ENCODE data around the gene UST.

UST gene, protein sequence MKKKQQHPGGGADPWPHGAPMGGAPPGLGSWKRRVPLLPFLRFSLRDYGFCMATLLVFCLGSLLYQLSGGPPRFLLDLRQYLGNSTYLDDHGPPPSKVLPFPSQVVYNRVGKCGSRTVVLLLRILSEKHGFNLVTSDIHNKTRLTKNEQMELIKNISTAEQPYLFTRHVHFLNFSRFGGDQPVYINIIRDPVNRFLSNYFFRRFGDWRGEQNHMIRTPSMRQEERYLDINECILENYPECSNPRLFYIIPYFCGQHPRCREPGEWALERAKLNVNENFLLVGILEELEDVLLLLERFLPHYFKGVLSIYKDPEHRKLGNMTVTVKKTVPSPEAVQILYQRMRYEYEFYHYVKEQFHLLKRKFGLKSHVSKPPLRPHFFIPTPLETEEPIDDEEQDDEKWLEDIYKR
- total RNA-seq, result 14.9 to 18.0 (median 16.1) reads per million in 4 donors

DNA sequence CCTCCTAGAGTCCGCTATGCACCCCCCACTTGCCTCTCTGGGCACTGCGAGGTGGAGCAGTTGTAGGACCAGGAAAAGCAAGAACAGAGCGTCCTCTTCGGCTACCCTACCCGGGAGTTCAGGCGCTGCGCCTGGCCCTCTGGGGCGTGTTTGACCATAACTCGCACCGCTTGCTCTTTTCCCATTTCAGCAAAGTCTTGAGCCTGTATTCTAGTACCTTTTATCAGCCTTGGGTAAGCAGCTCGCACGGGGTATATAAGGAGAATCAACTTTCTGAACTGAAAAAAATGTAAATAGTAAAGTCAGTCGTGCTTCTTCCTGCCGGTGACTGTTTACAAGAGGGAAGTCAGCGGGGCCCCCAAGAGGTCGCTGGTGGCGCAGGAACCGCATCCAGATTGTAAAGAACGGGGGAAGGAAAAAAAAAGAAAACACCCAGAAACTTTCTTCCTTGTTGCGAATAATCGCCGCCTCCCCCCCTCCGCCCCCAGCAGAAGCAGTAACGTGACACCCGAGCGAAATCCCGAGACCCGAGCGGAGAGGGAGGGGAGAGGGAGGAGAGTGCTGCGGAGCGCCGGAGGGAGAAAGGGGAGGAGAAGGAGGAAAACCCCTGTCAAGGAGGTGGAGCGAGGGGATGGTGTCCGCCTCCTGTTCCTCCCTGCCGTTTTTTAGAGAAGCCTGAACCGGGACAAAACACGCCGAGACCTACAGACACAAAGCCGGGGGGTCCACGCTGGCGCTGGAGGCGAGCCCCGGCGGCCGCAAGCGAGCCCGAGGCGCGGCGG lies at the start of gene UST:
Gene UST, plus strand, starts transcription at position 668 of the 782 bp plus-strand sequence. CDS start 401 bp downstream, outside the sequence.
- DNase-seq, result peak; percentile 53 to 66 (median 61)

DNA sequence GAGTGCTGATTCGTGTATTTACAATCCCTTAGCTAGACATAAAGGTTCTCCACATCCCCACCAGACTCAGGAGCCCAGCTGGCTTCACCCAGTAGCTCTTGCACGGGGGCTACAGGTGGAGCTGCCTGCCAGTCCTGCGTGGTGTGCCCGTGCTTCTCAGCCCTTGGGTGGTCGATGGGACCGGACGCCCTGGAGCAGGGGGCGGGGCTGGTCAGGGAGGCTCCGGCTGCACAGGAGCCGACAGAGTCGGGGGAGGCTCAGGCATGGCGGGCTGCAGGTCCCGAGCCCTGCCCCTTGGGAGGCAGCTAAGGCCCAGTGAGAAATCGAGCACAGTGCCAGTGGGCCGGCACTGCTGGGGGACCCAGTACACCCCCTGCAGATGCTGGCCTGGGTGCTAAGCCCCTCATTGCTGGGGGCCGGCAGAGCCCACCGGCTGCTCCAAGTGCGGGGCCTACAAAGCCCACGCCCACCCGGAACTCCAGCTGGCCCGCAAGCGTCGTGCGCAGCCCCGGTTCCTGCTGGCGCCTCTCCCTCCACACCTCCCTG lies 48.9 kb upstream of the UST start:
- no peak for DNase-seq

DNA sequence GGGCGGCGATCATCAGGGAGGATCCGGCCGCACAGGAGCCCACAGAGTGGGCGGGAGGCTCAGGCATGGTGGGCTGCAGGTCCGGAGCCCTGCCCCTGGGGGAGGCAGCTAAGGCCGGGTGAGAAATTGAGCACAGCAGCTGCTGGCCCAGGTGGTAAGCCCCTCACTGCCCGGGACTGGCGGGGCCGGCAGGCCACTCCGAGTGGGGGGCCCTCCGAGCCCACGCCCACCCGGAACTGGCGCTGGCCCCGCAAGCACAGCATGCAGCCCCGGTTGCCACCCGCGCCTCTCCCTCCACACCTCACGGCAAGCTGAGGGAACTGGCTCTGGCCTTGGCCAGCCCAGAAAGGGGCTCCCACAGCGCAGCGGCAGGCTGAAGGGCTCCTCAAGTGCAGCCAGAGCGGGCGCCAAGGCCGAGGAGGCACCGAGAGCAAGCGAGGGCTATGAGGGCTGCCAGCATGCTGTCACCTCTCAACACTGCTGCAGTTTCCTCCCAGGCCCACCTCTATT lies 48.1 kb upstream of the UST start:
- DNase-seq, result no peak

DNA sequence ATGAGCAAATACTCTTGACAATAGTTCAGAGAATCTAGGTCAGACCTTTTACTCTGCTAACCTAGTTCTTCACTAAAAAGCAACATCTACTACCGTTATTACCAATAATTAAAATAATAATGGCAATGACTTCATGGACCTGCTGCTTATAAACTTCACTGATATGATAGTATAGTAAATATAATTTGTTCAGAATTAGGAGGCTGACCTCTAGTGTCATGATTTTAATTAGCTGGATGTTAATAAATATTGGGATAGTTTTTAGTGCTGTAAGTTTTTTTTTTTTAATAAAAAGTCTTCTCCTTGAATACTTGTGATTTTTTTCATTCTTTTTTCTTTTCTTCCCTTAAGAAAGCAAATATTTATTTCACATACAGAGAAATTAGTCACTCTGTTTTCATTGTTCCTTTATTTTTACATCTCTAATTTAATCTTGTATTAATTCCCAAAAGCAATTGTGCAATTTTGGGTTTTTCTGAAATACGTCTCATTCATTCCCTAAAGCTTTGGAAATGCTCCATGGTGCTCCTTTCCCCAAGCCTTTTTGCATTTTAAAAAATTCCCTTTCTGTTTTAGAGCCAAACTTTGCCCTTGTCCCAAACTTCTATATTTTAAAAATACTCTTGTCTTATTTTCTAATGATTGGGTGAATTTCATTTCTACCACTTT lies 46.6 kb upstream of the UST start:
- DNase-seq, result no peak

DNA sequence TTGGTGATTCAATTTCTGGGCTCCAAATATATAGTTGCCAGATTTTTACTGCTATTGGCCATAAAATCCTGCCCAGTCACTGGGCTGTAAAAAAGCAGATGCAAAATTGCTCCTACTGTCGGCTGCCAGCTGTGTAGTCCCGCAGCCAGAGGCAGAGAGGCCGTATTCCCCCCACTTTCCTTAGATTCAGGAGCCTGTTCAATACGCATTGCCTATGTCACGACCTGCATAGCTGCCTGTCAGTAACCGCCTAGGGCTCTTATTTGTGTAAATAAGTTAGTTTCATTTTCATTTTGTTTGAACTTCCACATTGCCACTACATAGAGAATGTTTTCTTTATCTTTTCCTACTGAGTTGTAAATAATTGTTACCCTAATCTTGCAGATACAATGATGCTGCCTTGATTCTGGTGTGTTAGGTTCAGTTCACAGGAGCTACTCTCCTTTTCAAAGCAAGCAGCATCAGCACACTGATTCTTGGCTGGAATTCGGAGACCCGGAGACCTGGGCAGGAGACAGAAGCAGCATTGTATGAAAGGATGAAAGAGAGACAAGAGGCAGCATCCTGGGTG lies 46.0 kb upstream of the UST start:
- peak in 1 of 5 donors; percentile 55 for DNase-seq

DNA sequence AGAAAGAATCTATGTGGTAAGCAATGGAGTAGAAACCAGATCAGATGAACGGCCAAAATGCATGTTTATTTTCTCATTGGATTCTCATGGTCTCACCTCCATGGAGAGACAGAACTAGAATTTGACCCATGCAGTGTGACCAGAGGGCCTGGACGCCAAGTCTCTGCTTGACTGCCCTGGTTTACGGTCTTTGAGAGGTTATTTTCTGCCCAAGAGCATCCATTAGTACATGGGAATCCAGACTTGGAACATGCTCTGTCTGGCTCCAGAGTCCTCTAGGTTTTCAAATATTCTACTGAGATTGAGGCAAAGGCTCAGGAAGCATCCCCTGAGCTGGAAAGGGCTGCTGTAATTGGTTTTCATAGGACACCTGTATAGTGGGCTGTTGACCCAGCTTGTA lies 45.5 kb upstream of the UST start:
- no peak for DNase-seq

DNA sequence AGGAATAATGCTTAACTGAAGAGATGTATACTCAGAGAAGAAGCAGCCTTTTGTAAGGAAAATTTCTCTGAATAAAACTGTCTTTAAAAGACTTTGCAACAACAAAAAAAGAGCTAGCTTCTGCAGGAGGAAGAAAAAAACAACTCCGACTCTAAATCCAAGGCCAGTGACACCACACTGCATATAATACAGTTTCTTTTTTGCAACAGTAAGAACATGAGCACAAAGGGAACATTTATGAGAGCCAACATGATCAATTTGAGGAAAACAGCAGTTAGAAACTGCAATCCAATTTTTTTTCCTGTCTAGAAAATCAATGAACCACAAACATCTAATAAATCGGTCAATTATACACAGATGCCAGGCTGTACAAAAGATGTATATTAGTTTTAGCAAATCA lies 42.9 kb upstream of the UST start:
- no peak for DNase-seq

DNA sequence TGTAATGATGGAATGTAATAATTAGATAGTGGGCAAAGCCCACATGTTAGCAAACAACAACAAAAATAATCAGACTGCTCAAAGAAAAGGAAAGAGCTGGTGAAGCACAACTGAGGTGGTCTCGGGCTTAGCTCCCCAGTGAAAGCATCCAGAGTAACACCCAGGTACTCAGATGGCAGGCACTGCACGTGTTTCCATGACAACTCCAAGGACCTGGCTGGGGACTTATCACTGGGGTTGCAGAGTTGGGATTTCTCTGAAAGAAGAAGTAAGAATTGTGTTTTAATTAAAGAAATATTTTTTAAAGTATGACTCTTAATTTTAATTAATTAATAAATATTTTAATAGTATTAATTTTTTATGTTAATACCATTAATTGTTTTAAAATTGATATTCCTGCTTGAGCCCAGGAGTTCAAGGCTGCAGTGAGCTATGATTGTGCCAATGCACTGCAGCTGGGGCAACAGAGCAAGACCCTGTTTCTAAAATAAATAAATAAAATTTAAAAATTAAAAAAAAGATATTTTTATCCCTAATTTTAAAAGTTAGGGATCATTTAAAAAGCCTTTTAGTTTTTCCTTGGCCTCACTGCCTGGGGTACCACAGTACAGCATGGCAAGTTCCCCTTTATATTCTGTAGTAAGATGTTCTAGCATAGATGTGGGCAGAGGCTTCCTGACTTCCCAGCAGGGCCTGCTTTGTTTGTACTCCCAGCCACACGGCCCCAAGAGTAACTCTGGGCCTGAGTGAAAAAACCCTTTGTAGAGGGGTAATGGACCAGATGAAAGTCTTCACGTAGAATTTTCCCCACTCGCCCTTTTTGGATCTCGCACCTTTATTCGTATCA lies 42.2 kb upstream of the UST start:
- DNase-seq, result no peak

DNA sequence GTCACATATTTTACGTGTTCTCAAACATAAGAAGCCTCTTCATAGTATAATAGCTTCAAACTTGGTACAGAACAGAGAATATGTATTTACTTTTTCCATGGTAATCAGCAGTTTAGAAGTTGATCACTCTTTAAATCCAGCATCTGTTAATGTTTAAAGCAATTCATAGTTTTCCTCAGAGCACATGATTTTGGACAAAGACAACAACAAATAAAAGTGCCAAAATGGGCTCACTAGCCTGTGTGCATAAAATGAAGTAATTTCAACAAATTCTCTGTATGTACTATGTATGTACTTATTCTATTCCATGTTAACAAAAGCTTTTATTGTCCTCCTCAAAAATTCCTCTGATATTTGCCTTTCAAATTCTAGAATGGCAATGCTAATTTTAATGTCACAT lies 38.1 kb upstream of the UST start:
- DNase-seq, result no peak

DNA sequence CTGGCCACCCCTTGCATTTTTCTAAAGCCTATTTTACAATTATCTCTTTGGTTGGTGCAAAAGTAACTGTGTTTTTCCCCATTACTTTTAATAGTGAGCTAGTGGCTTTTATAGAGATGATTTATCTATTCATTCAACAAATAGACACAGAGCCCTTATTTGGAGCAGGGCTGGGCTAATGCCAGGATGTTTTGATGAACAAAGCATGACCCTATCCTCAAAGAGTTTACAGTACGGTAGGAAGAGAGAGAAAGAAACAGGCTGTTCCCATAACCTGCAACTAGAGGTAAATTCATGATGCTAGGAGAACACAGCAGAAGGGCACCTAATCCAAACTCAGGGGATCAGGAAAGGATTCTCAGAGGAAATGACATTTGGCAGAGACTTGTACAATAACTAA lies 37.3 kb upstream of the UST start:
- DNase-seq, result no peak

DNA sequence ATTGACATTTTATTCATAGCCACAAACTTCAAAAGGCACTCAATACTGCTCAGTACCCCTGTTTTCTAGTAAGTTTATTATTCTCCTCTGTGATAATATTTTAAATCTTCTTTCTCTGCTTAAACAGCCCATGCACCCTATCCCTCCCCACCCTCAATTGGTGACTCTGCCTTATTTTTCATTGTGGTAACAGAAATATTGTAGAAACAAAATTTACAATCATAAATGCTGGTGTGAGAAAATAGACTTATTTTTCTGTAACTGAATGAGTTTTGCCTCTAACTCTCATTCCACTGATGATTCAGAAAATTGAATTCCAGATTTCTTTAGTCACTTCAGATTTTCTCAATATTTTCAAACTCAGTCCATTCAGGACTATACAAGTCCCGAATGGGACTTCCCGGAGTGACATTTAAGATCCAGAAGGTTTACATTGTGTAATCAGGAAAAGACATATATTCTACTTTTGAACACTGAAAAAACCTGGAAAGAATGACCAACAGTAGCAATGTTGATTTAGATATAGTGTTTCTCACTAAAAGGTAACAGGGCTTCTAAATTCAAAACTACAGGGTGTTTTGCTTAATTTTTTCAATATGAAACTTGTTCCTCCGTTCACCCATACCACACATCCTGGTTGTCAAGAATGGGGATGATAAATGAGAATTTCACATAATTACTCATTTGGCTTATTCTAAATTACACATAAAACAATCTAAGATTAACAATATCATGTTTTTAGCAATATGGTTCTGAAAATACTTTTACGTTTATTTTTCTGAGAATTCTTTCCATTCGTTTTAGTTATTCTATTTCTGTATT lies 34.8 kb upstream of the UST start:
- peak in 1 of 5 donors; percentile 21 for DNase-seq

DNA sequence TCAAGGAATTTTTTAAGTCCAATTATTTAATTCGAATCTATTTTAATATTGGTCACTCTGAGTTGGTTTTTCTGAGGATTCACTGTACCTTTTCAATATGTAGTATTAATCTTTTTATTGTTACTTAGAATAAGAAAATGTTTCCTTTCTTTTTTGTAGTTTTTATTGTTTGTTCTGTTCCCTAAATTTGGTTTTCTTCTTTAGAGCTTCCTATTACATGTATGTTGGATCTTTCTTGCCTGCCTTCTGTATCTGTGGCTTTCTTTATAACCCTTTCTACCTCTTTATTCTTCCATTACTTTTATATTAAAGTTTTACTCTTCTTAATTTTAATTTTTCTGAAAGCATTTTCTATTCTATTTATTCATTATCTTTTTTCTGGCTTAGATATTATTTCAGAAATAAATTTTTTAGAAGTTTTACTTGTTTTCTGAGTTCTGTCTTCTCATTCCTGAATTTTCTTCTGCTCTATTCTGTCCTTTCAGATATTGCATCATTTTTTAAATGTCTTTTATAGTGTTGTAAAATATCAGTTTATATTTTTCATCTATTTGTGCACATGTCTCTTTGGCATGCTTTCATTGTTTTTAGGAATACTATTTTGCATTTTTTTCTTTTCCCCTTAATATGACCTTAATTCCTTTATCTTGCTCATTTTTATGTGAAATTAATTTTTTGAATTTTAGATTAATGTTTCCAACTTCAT lies 33.6 kb upstream of the UST start:
- no peak for DNase-seq

DNA sequence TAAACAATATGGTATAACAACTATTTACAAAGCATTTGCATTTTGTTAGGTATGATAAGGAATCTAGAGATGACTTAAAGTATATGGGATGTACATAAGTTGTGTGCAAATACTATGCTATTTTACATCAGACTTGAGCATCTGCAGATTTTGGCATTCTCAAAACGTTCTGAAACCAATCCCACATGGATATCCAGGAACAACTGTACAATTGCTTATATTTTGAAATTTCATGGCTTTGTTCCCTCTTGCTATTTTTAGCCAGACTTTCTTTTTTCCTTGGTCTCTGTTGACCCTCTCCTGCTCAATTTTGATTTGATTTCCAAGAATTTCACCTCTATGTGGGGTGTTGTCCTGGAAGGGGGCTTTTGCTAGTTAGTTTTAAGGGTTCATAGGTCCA lies 32.9 kb upstream of the UST start:
- no peak for DNase-seq

DNA sequence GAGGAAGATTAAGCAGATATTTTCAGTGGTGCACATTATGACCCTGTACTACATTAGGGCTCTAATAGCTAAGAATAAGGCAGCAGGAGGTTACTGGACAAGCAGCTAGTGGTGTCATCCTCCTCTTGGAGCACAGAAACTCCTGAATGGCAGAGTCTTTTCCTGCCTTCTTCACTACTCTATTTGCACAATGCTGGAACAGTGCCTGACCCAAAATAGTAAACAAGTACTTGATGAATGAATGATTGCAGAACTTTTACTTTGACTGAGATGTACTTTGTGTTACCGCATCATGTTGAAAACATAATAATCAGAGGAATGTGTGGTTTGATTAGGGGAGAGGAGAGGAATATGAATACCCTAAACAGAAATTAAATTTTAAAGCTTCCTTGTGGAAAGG lies 30.0 kb upstream of the UST start:
- no peak for DNase-seq

DNA sequence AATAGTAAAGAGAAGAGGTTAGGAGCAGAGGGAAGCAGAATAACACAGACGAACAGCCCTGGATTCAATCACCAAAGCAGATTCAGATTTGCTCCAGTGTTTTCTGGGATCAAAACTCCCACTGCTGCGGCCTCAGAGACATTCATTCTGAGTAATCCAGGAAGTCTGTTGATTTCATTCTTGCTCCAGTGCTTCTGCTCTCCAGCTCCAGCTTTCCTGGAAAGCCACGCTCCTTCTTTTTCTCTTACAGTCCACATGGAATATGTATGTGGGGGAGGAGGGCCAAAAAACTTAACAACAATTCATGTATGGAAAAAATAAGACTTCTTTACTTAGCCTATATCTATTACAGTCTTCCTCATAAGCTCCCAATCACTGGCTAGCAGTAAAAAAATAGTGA lies 26.4 kb upstream of the UST start:
- no peak for DNase-seq

DNA sequence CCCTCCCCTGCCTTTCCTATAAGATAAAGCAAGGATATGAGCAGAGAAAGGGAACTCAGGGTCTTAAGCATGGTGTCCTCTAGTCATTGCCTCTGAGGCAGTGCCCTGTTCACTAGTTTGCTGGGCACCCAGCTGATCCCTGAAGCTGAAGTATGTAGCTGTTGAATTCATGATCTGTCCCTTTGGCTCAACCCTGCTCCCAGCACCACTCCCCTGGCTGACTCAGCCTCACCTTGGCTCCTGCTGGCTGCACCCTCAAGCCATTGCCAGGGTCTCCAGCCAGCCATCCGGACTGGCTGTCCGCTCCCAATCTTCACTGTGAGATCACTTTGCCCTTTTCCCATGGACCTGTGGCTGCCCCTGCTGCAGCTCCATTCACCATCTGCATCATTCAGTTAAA lies 25.9 kb upstream of the UST start:
- DNase-seq, result no peak

DNA sequence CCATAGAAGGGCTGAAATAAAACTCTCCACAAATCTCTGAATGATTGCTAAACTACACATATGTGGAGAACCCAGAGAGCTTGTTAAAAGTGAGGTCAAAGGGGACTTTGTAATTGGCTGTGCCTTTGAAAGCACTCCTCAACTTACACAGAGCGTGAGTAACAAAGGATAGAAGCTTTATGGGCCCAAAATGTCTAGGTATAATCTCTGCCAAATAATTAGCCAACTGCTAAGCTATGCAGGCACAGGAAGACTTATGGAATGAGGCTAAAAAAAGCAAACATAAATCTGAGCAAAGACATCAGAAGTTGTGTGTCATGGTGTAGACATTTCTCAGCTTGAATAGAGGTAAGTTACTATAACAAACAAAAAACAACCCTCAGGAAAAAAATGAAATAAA lies 23.3 kb upstream of the UST start:
- DNase-seq, result no peak

DNA sequence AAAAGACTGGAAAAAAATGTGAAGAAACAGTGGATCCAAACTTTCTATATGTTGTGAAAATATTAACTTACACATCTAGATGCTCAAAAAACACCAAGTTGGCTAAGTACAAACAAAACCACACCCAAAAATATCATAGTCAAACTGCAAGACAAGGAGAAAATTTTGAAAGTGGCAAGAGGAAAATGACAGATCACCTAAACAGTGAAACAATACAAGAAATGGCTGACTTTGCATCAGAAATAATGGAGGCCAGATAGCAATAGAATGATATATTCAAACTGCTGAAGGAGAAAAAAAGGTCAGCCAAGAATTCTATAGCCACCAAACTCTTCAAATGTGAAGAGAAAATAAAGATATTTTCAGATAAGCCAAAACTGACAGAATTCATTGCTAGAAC lies 22.4 kb upstream of the UST start:
- DNase-seq, result no peak

DNA sequence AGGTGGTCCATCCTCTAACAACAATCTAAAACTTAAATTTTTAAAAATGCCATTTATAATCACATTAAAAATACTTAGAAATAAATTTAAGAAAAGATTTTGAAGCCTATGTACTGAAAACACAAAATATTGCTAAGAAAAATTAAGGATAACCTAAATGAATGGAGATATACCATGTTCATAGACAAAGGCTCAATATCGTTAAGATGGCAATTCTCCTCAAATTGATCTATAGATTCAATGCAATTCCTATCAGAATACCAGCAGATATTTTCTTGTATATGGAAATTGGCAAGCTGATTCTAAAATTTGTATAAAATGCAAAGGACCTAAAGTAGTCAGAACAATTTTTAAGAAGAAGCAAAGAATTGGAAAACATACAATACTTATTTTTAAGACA lies 19.7 kb upstream of the UST start:
- DNase-seq, result no peak

DNA sequence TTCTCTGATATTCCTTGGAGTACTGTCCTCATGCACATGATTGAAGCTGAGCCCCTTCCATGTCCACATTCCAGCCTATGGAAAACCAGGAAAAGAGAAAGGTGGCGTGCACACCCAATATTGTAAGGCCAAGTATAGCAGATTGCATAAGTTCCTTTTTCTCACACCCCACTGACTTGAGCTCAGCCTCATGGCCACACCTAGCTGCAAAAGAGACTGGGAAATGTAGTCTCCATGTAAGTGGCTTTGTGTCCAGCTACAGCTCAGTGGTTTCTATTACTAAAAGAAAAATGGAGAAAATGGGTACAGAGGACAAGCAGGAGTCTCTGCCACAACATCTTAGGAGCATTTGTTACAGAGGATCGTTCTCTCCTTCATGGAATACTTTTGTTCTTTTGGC lies 10.8 kb upstream of the UST start:
- no peak for DNase-seq

All from T-helper 1 cell (primary cell).